Spleen (tissue), 7 donors: Measurements from ENCODE around the gene PODNL1.

Experiments
- CTCF ChIP-seq, 11 experiments: fragments of 200-600 bp in 7 of 11; fragments of 450-650 bp in 4 of 11; sonication (generic) in 4 of 11; IDR thresholded peaks in 8 of 11; conservative IDR thresholded peaks in 3 of 11; 1 replicate in 7 of 11; 2 replicates in 4 of 11; pipeline versions ENCODE4 v1.4.0 to v1.8.0; 2016 to 2021; ENCODE audit warnings: antibody characterized with exemption in 11 of 11, inconsistent platforms in 4 of 11, mild to moderate bottlenecking in 1 of 11
- POLR2A ChIP-seq, 3 donors: fragments of 450-650 bp; IDR thresholded peaks; one replicate each; pipeline ENCODE4 v1.5.1; 2017; ENCODE audit warnings: antibody characterized with exemption in 3 of 3, mild to moderate bottlenecking in 1 of 3
- POLR2AphosphoS5 ChIP-seq, 3 donors: sonication (generic); formaldehyde crosslinking; IDR thresholded peaks; one replicate each; pipeline ENCODE4 v1.5.1; 2017; ENCODE audit warnings: antibody characterized with exemption in 3 of 3
- donor health status: DM: no; HTN: no; CAD: no; lungs with moderate emphysema.
- donor health status: DM: no; HTN: no; CAD: no.
- donor health status: DM: no; HTN: no; CAD: no.

GRCh38 chr19:13887018-13887436 is 51.2 kb downstream of the PODNL1 start:
- TF ChIP-seq CTCF (IDR thresholded peaks at IDR 0.05 in 8 of 11, conservative IDR thresholded peaks at IDR 0.05 in 3 of 11) (no peak), POLR2A (IDR thresholded peaks at IDR 0.05) (no peak), POLR2AphosphoS5 (IDR thresholded peaks at IDR 0.05) (peak; percentile 23 to 43 (median 23))
